KOPT-K1 (cell line): Measurements from ENCODE around the gene BCL2.
A peak's percentile ranks its signal among the peaks of the same experiment; 100 is the strongest.
"Not testable (repeated sequence)": the region's sequence is repeated elsewhere in the genome, so short reads cannot be mapped to it uniquely, and the experiment has no call there.

Experiments used
- H3K27ac ChIP-seq: fragments of 200-600 bp; sonication (generic); 2 replicates; pipeline ENCODE4 v1.5.1; 2016; ENCODE audit warnings: antibody characterized with exemption, mild to moderate bottlenecking, low read depth, low read length; ENCODE audit not compliant: poor library complexity, severe bottlenecking
- H3K36me3 ChIP-seq: fragments of 200-600 bp; sonication (generic); 2 replicates; pipeline ENCODE4 v1.5.1; 2017; ENCODE audit warnings: antibody characterized with exemption, mild to moderate bottlenecking, low read length, moderate library complexity; ENCODE audit not compliant: insufficient read depth
- H3K9me3 ChIP-seq: fragments of 200-600 bp; sonication (generic); 2 replicates; pipeline ENCODE4 v1.5.1; 2017; ENCODE audit warnings: antibody characterized with exemption, low read length, mild to moderate bottlenecking; ENCODE audit not compliant: insufficient read depth, poor library complexity, severe bottlenecking

BCL2 gene

DNA sequence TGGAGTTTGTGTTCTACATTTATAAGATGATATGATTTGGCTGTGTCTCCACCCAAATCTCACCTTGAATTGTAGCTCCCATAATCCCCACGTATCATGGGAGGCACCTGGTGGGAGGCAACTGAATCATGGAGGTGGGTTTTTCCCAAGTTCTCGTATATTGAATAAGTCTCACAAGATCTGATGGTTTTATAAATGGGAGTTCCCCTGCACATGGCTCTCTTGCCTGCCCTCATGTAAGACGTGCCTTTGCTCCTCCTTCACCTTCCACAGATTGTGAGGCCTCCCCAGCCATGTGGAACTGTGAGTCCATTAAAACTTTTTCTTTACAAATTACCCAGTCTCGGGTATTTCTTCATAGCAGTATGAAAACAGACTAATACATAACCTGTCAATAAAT lies 83.6 kb downstream of the BCL2 start:
- not testable (repeated sequence) for H3K27ac ChIP-seq, H3K9me3 ChIP-seq
- H3K36me3 ChIP-seq, result peaks cover 19% of the 10 kb centered on the region; the same call in 1 of the 2 replicates

DNA sequence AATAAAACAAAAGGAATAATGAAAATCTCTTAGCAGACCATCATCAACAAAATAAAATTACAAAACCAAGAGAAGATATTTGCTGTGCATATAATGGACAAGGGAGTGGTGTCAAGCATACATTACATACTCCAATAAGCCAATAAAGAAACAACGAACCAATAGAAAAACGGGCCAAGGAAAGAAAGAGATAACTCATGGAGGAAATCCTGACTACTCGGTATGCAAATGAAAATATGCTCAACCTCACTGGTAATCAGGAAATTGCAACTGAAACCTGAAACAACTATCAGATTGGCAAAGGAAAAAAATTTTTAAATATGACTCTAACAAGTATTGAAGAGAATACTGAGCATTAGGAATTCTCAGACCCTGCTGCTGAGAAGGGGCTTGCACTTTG lies 84.7 kb downstream of the BCL2 start:
- peaks cover 11% of the 10 kb centered on the region; the same call in 1 of the 2 replicates for H3K36me3 ChIP-seq
- no peaks in the 10 kb centered on the region for H3K9me3 ChIP-seq
- H3K27ac ChIP-seq, result peak overlapping the region; percentile 2

- Histone ChIP-seq H3K27ac (no peak overlapping the region), H3K9me3 (no peaks in the 10 kb centered on the region), H3K36me3 (peaks cover 11% of the 10 kb centered on the region; the same call in 1 of the 2 replicates)
Measured at GRCh38 chr18:63234432-63234831, 85.1 kb downstream of the BCL2 start.

DNA sequence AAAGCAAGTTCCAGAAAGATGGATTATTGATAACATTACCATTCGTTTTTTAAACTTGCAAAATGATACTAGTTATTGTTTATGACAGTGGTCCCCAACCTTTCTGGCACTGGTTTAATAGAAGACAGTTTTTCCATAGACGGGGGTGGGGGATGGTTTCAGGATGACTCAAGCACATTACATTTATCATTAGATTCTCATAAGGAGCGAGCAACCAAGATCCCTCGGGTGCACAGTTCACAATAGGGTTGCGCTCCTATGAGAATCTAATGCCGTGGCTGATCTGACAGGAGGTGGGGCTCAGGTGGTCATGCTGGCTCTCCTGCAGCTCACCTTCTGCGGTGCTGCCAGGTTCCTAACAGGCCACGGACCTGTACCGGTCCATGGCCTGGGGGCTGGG lies 86.2 kb downstream of the BCL2 start:
- Histone ChIP-seq H3K36me3 (0 out of 2 replicates have a peak, but pooled peaks cover 3% of the 10 kb centered on the region), H3K9me3 (no peaks in the 10 kb centered on the region), H3K27ac (no peak overlapping the region)

GRCh38 chr18:63232826-63233225 lies 86.7 kb downstream of the BCL2 start:
- no peaks in the 10 kb centered on the region; the same call in 1 of the 2 replicates for H3K36me3 ChIP-seq
- no peak overlapping the region for H3K27ac ChIP-seq
- no peaks in the 10 kb centered on the region for H3K9me3 ChIP-seq

DNA sequence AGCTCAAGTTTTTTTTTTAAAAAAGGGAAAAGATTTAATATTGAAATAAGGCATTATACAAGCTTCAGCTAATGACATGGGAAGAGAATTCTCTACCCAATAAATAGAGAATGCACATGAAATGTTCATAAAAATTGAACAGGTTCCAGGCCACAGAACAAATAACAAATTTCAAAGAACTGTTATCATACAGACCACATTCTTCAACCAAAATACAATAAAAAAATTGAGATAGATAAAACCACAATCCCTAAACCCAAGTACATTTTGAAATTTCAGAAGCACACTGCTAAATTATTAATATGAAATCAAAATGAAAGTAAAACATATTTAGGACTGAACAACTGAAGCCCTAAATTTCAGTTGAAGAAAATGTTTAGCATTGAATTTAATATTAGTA lies 89.6 kb downstream of the BCL2 start:
- Histone ChIP-seq H3K9me3 (peaks cover 5% of the 10 kb centered on the region), H3K27ac (peak overlapping the region; percentile 54), H3K36me3 (peaks cover 6% of the 10 kb centered on the region)

- H3K27ac ChIP-seq, result no peak overlapping the region
- H3K36me3 ChIP-seq, result peaks cover 6% of the 10 kb centered on the region
- peaks cover 5% of the 10 kb centered on the region for H3K9me3 ChIP-seq
Measured at GRCh38 chr18:63225434-63225833, 94.1 kb downstream of the BCL2 start.

DNA sequence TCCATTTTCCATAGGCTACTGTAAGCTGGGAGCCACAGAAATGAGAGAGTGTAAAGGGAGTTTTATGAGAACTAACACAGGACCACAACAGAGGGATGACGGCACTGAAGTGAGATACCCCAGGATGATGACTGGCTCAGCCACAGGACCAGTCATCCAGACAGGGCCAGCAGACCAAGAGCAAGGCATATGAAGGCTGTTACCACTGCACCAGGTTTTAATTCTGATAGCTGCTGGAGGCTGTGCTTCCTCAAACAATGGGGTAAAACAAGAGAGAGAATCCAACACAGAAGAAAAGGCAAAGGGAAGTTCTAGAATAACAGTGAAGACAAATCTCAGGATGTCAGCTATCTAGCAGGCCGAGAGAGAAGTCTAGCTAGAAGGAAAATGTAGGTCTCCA lies 94.9 kb downstream of the BCL2 start:
- peaks cover 6% of the 10 kb centered on the region for H3K36me3 ChIP-seq

DNA sequence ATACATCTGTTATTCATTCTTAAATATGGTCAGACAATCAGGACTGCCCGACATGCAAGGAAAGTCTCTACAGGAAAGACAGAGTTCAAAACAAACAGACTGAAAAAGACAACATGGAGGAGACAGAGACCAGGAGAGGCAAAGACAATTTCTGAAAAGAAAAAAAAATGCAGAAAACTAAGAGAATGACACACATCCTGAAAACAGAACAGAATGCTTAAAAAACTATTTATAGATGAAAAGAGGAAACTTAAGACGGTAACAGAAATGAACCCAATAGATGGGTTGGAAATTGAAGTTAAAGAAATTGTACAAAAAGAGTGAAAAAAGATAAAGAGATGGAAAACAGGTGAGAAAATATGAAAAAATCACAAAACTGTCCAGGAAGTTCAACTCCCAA lies 95.7 kb downstream of the BCL2 start:
- Histone ChIP-seq H3K36me3 (peaks cover 6% of the 10 kb centered on the region), H3K9me3 (peaks cover 5% of the 10 kb centered on the region), H3K27ac (no peak overlapping the region)

More for the DNA sequence above, 94.9 kb downstream of the BCL2 start:
- peaks cover 5% of the 10 kb centered on the region for H3K9me3 ChIP-seq
- peak overlapping the region; percentile 3 for H3K27ac ChIP-seq

- Histone ChIP-seq H3K36me3 (peaks cover 3% of the 10 kb centered on the region; the same call in 1 of the 2 replicates), H3K27ac (no peak overlapping the region), H3K9me3 (peaks cover 2% of the 10 kb centered on the region)
Measured at GRCh38 chr18:63220903-63221302, 98.7 kb downstream of the BCL2 start.

DNA sequence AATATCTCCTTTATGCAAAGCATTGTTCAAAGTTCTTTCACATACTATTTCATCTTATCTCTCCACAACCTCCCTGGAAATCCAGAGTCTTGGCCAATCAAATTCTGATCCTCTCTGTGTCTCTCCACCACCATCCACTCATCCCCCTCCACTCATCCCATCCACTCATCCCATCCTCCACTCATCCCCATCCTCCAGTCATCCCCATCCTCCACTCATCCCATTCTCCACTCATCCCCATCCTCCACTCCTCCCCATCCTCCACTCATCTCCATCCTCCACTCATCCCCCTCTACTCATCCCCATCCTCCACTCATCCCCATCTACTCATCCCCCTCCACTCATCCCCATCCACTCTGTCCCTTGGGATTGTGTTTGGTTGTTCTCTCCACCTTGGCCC lies 101.1 kb downstream of the BCL2 start:
- peak overlapping the region; percentile 90 for H3K27ac ChIP-seq
- H3K36me3 ChIP-seq, result no peaks in the 10 kb centered on the region
- H3K9me3 ChIP-seq, result no peaks in the 10 kb centered on the region

DNA sequence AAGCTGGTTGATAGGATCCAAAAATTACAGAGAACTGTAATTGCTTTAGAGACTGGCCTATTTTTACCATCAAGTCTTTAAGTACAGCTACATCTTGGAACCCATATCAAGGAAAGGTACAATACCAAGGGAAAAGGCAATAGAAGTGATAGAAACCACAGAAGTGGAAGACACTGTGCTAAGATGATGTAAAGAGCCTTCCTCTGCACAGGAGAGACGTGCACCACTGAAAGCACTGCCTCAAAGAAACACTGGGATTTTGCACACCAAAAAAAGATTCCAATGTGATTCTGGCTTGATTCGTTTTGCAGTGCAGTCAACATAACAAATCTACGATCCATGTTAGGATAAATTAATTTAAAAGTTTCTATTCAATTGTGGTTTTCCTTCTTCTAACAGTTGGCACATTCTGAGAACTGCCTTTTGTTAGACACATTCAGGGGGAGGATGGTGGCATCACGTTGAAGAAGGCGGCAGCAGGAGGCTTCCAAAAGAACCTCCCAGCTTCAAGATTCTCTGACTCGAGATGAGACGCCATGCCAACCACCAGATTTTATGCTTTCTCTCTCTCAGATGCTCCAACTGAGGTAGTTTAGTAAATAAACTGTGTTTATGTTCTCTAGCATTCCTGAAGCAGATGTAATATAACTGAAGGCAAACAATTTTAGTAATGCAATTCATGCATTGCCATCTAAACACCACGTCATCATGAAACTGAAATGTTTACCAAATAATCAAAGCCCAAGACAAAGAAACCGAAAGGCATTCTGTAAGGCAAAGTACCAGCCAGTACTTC lies 102.9 kb downstream of the BCL2 start:
- no peaks in the 10 kb centered on the region for H3K9me3 ChIP-seq
- H3K27ac ChIP-seq, result peak overlapping the region; percentile 90
- H3K36me3 ChIP-seq, result no peaks in the 10 kb centered on the region

DNA sequence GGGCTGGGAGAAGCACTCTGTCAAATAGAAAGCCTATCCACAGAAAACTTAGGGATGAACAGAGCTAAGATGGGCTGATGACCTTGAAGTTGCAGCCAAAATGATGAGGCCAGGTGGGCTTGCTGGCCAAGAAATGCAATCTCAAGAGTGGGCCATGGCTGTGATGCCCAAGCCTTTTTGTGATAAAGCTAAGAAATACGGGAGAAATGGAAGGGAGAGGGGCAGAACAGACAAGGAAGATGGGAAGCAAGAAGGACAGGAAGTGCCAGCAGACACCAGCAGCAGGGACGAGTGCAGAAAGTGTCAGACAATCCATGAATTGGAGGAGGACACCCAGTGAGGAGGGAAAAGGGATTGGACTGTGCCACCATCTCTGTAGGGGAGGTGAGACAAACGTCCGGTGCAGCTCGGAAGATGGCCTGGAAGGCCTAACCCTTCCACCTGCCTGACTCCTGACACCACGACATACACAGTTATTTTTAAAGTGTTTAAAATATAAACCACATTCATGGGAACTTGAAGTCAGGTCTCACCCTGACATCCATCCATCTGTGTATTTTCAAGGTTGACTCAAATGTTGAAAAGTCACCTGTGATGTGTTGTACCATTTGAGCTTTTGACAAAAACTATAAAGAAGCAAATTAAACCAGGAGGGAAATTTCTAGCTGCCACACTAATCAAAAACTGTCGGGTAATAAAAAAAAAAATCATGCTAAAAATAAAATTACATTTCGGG lies 105.5 kb downstream of the BCL2 start:
- no peaks in the 10 kb centered on the region for H3K36me3 ChIP-seq
- no peaks in the 10 kb centered on the region for H3K9me3 ChIP-seq
- H3K27ac ChIP-seq, result peak overlapping the region; percentile 90

DNA sequence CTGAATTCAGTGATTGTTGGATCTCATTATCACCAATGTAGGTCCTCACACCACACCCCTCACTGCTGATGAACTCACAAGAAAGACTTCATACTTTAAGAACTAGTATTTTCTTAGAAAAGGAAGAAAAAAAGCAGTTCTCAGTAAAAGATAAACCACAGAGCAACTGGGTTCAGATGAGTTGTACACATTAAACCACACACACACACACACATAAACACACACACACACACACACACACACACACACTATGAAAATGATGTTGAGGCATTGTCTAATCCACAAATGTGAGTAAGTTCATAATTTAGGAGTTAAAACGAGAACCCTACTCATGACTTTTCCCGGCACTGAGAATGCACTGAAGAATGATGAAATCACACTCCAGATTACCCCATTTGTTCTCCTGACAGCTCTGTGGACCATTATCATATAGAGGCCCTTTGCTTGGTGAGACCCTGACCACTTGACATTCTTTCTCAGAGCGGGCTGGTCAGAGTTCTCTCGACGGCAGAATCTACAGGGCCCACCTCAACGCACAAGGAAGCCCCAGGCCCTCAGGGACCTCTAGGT lies 106.2 kb downstream of the BCL2 start:
- Histone ChIP-seq H3K27ac (peak overlapping the region; percentile 90), H3K36me3 (no peaks in the 10 kb centered on the region), H3K9me3 (no peaks in the 10 kb centered on the region)

DNA sequence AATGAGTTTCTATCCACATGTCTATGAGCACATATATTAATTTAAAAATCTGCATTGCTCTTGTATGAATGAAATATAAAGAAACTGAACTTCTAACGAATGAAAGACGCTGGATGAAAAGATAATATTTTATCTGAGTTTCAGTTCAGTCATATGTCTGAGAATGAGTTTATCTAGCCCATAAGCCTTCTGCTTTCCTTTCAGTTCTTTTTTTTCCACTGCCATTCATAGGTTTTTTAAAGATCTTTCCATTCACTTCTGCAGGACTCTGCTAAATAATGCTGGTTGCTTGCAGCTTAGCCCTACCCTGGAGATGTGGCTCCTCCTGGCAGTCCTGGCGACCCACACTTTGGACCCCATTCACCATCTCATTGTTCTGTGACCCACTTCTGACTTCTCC lies 109.0 kb downstream of the BCL2 start:
- H3K36me3 ChIP-seq, result no peaks in the 10 kb centered on the region
- H3K27ac ChIP-seq, result peak overlapping the region; percentile 90
- H3K9me3 ChIP-seq, result no peaks in the 10 kb centered on the region
